ENCODE measurements around the gene HES7. TPM values are rescaled to one million over a fixed set of nuclear protein-coding genes. Genes with fewer than 3 reads are reported as not detected.

HES7 gene
- polyA plus RNA-seq, 1 of the 3 experiments (the other 2 are of a cell fraction), result 1.2 TPM

DNA sequence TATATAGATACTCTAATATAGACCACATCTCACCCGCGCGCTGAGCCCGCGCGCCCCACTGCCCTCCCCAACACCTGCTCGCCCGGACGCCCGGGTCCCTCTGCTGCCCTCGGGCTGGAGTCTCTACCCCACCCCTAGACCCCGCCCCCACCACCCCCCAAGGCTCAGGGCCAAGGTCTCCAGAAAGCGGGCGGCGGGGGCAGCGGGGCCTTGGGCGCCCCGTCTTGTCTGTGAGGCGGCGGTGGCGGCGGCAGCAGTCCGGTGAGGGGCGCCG, 2.6 kb downstream of the HES7 start:
- H3K79me2 ChIP-seq (ENCODE audit: insufficient read depth), result no peaks in the 10 kb centered on the region
- H3K9ac ChIP-seq, result no peak overlapping the region
- H4K20me1 ChIP-seq (ENCODE audit: insufficient read depth), result peaks cover 15% of the 10 kb centered on the region
- no peaks in the 10 kb centered on the region for H3K9me2 ChIP-seq
- no peaks in the 10 kb centered on the region for H3K9me3 ChIP-seq
- 1% methylated on average over 11 of the region's 25 CpGs for WGBS (ENCODE audit: low lambda C conversion rate)
- CTCF ChIA-PET, result interaction anchor here (1.1 to 3.8 kb wide), 6 partner anchors 13 to 102 kb away, joined by 3 to 41 read pairs (median 7); no protein-coding TSS in a partner anchor
- H3F3A ChIP-seq (replicated peaks; ENCODE audit: insufficient read depth), result peaks cover 28% of the 10 kb centered on the region
- TF ChIP-seq POLR2AphosphoS5 (IDR thresholded peaks at IDR 0.05; ENCODE audit: low read depth, low read length), result no peak
- no peak for TF ChIP-seq EZH2phosphoT487 (IDR thresholded peaks at IDR 0.05; ENCODE audit: borderline replicate concordance, low read depth)
- no peak overlapping the region; a peak in 1 of 4 replicates for H3K27ac ChIP-seq (ENCODE audit: low read depth in 2 of 2, low read length in 1 of 2)
- H2AFZ ChIP-seq (ENCODE audit: low read depth), result peak overlapping the region; percentile 78; the same call in 1 of the 2 replicates
- H3K4me3 ChIP-seq (ENCODE audit: low read depth in 2 of 2, low read length in 1 of 2), result peak overlapping the region; percentile 53 to 81
- H3K4me1 ChIP-seq (ENCODE audit: control insufficient read depth in 1 of 2, insufficient read depth in 2 of 2, low read depth in 1 of 2, low read length in 1 of 2), result peaks cover 0 to 41% of the 10 kb centered on the region in 2 experiments; a peak in 2 of 4 replicates
- POLR2A ChIA-PET, result no interaction called here
- H3K36me3 ChIP-seq (replicated peaks in 1 of 2; ENCODE audit: control insufficient read depth in 1 of 2, insufficient read depth in 2 of 2, low read length in 1 of 2), result no peaks in the 10 kb centered on the region
- DNase-seq, result no peak
- peak overlapping the region; percentile 97 for H3K4me2 ChIP-seq
- H3K27me3 ChIP-seq (ENCODE audit: insufficient read depth), result peaks cover 3% of the 10 kb centered on the region; the same call in 1 of the 2 replicates

DNA sequence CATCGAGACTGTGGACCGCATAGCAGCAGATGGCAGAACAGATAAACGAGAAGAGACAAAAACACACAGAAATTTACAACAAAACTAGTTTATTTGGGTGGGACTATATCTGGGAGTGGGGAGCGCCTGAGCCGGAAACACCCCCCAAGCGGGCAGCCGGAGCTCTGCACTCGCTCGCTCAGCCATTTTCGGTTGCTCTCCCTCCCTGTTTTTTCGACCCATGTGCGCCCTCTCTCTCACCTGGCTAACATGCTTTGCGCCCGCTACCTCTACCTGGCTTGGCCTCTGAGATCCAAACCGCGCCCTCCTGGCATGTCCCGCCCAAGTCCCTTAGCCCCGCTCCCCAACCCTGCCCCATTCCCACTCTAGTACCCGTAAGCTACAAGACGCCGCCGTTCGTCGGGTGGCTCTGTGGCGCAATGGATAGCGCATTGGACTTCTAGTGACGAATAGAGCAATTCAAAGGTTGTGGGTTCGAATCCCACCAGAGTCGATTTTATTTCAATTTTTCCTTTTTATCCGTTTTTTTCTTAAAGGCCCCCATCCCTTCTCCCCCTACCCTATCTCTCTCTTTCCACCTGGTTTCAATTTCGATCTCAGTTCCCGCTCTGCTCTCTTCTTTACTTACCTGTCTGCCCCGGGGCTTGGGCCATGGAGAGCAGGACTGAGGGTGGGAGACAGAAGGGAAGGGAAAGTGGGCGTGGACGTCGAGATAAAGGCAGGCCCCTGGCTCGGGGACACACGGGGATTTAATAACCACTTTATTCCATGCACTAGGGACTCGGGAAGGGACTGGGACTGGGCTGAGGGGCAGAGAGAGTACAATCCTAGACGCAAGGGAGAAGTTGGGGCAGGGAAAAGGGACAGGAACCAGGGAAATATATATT, 3.1 kb downstream of the HES7 start:
- Histone ChIP-seq H3K27ac (ENCODE audit: low read depth in 2 of 2, low read length in 1 of 2) (peak overlapping the region; percentile 63 to 72), H3K4me3 (ENCODE audit: low read depth in 2 of 2, low read length in 1 of 2) (peak overlapping the region; percentile 53 to 81), H3K79me2 (ENCODE audit: insufficient read depth) (no peaks in the 10 kb centered on the region), H3K4me1 (ENCODE audit: control insufficient read depth in 1 of 2, insufficient read depth in 2 of 2, low read depth in 1 of 2, low read length in 1 of 2) (peaks cover 0 to 41% of the 10 kb centered on the region in 2 experiments; a peak in 2 of 4 replicates), H3K27me3 (ENCODE audit: insufficient read depth) (peaks cover 7% of the 10 kb centered on the region; the same call in 1 of the 2 replicates), H4K20me1 (ENCODE audit: insufficient read depth) (peaks cover 15% of the 10 kb centered on the region), H3K4me2 (peak overlapping the region; percentile 97), H3K9ac (peak overlapping the region; percentile 65; the same call in 1 of the 2 replicates), H2AFZ (ENCODE audit: low read depth) (peak overlapping the region; percentile 58), H3K9me2 (no peaks in the 10 kb centered on the region), H3F3A (replicated peaks; ENCODE audit: insufficient read depth) (peaks cover 23% of the 10 kb centered on the region), H3K36me3 (replicated peaks in 1 of 2; ENCODE audit: control insufficient read depth in 1 of 2, insufficient read depth in 2 of 2, low read length in 1 of 2) (no peaks in the 10 kb centered on the region), H3K9me3 (no peaks in the 10 kb centered on the region)
- 3% methylated on average over 36 of the region's 40 CpGs for WGBS (ENCODE audit: low lambda C conversion rate)
- ChIA-PET CTCF (interaction anchor here (0.6 to 15.2 kb wide), 23 partner anchors 7 to 102 kb away, joined by 3 to 298 read pairs (median 13); partner anchors contain the start of genes ALOX12B, TMEM107 and VAMP2), POLR2A (interaction anchor here (0.6 kb wide), 1 partner anchor 90 kb away, joined by 3 read pairs; the partner anchor contains the start of gene AURKB)
- TF ChIP-seq TCF12 (IDR thresholded peaks at IDR 0.05), result 0 out of 2 replicates have a peak, but pooled peaks have one; percentile 21
- TF ChIP-seq NRF1 (IDR thresholded peaks at IDR 0.05; ENCODE audit: low read depth, low read length), result no peak
- TF ChIP-seq, protein P1, sequence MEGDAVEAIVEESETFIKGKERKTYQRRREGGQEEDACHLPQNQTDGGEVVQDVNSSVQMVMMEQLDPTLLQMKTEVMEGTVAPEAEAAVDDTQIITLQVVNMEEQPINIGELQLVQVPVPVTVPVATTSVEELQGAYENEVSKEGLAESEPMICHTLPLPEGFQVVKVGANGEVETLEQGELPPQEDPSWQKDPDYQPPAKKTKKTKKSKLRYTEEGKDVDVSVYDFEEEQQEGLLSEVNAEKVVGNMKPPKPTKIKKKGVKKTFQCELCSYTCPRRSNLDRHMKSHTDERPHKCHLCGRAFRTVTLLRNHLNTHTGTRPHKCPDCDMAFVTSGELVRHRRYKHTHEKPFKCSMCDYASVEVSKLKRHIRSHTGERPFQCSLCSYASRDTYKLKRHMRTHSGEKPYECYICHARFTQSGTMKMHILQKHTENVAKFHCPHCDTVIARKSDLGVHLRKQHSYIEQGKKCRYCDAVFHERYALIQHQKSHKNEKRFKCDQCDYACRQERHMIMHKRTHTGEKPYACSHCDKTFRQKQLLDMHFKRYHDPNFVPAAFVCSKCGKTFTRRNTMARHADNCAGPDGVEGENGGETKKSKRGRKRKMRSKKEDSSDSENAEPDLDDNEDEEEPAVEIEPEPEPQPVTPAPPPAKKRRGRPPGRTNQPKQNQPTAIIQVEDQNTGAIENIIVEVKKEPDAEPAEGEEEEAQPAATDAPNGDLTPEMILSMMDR (IDR thresholded peaks at IDR 0.05), result peak; percentile 49
- no peak for TF ChIP-seq EP300 (IDR thresholded peaks at IDR 0.05; ENCODE audit: borderline replicate concordance in 1 of 2, low read depth in 1 of 2, low read length in 1 of 2)
- TF ChIP-seq YY1 (IDR thresholded peaks at IDR 0.05; ENCODE audit: low read depth), result peak; percentile 53; the same call in 1 of the 2 replicates
- no peak for TF ChIP-seq SMC3 (IDR thresholded peaks at IDR 0.05; ENCODE audit: low read depth, low read length)
- TF ChIP-seq MXI1 (IDR thresholded peaks at IDR 0.05; ENCODE audit: low read depth, low read length), result 0 out of 2 replicates have a peak, but pooled peaks have one; percentile 7
- peak; percentile 90 for TF ChIP-seq TEAD4 (IDR thresholded peaks at IDR 0.05; ENCODE audit: borderline replicate concordance, insufficient read depth)
- TF ChIP-seq CHD2 (IDR thresholded peaks at IDR 0.05; ENCODE audit: low read length, partially characterized antibody), result no peak
- TF ChIP-seq TAF1 (IDR thresholded peaks at IDR 0.05; ENCODE audit: borderline replicate concordance, low read depth, low read length), result no peak
- TF ChIP-seq EZH2phosphoT487 (IDR thresholded peaks at IDR 0.05; ENCODE audit: borderline replicate concordance, low read depth), result no peak
- peak; percentile 8; the same call in 1 of the 2 replicates for TF ChIP-seq GABPA (IDR thresholded peaks at IDR 0.05; ENCODE audit: low read depth)
- TF ChIP-seq, protein P2, sequence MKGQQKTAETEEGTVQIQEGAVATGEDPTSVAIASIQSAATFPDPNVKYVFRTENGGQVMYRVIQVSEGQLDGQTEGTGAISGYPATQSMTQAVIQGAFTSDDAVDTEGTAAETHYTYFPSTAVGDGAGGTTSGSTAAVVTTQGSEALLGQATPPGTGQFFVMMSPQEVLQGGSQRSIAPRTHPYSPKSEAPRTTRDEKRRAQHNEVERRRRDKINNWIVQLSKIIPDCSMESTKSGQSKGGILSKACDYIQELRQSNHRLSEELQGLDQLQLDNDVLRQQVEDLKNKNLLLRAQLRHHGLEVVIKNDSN (IDR thresholded peaks at IDR 0.05; ENCODE audit: borderline replicate concordance, low read depth), result no peak
- TF ChIP-seq RAD21 (IDR thresholded peaks at IDR 0.05; ENCODE audit: low read length), result no peak
- TF ChIP-seq FOSL2 (IDR thresholded peaks at IDR 0.05; ENCODE audit: borderline replicate concordance, low read depth), result peak; percentile 47; the same call in 1 of the 2 replicates
- no peak for TF ChIP-seq RXRA (IDR thresholded peaks at IDR 0.05; ENCODE audit: borderline replicate concordance, low read depth)
- TF ChIP-seq, protein P3, sequence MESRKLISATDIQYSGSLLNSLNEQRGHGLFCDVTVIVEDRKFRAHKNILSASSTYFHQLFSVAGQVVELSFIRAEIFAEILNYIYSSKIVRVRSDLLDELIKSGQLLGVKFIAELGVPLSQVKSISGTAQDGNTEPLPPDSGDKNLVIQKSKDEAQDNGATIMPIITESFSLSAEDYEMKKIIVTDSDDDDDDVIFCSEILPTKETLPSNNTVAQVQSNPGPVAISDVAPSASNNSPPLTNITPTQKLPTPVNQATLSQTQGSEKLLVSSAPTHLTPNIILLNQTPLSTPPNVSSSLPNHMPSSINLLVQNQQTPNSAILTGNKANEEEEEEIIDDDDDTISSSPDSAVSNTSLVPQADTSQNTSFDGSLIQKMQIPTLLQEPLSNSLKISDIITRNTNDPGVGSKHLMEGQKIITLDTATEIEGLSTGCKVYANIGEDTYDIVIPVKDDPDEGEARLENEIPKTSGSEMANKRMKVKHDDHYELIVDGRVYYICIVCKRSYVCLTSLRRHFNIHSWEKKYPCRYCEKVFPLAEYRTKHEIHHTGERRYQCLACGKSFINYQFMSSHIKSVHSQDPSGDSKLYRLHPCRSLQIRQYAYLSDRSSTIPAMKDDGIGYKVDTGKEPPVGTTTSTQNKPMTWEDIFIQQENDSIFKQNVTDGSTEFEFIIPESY (IDR thresholded peaks at IDR 0.05; ENCODE audit: borderline replicate concordance, low read depth), result no peak
- no peak for TF ChIP-seq SIN3A (IDR thresholded peaks at IDR 0.05; ENCODE audit: borderline replicate concordance, low read depth, low read length)
- peak; percentile 71 for DNase-seq

Data from SK-N-SH (cell line).